Esophagus squamous epithelium (tissue), 5 donors: ENCODE results near the gene NPEPL1. TPM values are rescaled to one million over a fixed set of nuclear protein-coding genes. Genes with fewer than 3 reads are reported as not detected.

Experiments
- DNase-seq: peaks from one replicate; lab custom pipeline; 2025; lab: John Stamatoyannopoulos, UW
- H3K27ac ChIP-seq, 4 donors: fragments of 200-600 bp; sonication (generic); one replicate each; pipeline ENCODE4 v1.5.1; 2016 to 2019; ENCODE audit warnings: mild to moderate bottlenecking in 1 of 4
- H3K27me3 ChIP-seq, 4 donors: fragments of 200-600 bp; sonication (generic); 1 replicate in 3 of 4; 2 replicates in 1 of 4; pipeline versions ENCODE4 v1.5.1 to v1.6.0; 2017 to 2021; ENCODE audit warnings: antibody characterized with exemption in 1 of 4
- H3K36me3 ChIP-seq, 3 donors: fragments of 200-600 bp; sonication (generic); one replicate each; pipeline ENCODE4 v1.5.1; 2016 to 2019
- H3K4me1 ChIP-seq, 3 donors: fragments of 200-600 bp; sonication (generic); one replicate each; pipeline ENCODE4 v1.5.1; 2017 to 2019
- H3K4me3 ChIP-seq, 4 donors: fragments of 200-600 bp; sonication (generic); 1 replicate in 3 of 4; 2 replicates in 1 of 4; pipeline ENCODE4 v1.5.1; 2016 to 2019; ENCODE audit warnings: mild to moderate bottlenecking in 2 of 4, moderate library complexity in 1 of 4
- H3K9me3 ChIP-seq, 3 donors: fragments of 200-600 bp; sonication (generic); one replicate each; pipeline ENCODE4 v1.5.1; 2016 to 2019
- POLR2A ChIP-seq, 4 donors: fragments of 450-650 bp; IDR thresholded peaks; one replicate each; pipeline ENCODE4 v1.6.1; 2017; ENCODE audit warnings: antibody characterized with exemption in 4 of 4, mild to moderate bottlenecking in 4 of 4, moderate library complexity in 3 of 4
- WGBS, 2 donors: methylation state at CpG; one replicate each; pipeline ENCODE4 v1.1.5; 2018; 5-methylcytosine and 5-hydroxymethylcytosine counted together
- intact Hi-C: fragments of 100-400 bp; cut with DNase I; formaldehyde crosslinking; loops from one replicate; pipeline ENCODE4 v1.15.0; 2022
- total RNA-seq, 4 donors: library from RNA; depleted of rRNA; stranded (reverse); fragments of >200 nt; gene quantifications; one replicate each; pipeline ENCODE4 v1.1.0, GENCODE V29; 2016
- TF ChIP-seq, protein P1 (sequence below), 6 experiments: fragments of 450-650 bp in 4 of 6; fragments of 200-600 bp in 2 of 6; sonication (generic) in 2 of 6; IDR thresholded peaks; one replicate each; pipeline ENCODE4 v1.5.1; 2016 to 2019; ENCODE audit warnings: antibody characterized with exemption in 6 of 6, mild to moderate bottlenecking in 4 of 6, moderate library complexity in 4 of 6
- donor health status: DM: yes; HTN: yes; CAD: no.

The NPEPL1 gene
- total RNA-seq, 4 donors from 2014 or later = 16.7 to 36.0 (median 21.0) TPM

DNA sequence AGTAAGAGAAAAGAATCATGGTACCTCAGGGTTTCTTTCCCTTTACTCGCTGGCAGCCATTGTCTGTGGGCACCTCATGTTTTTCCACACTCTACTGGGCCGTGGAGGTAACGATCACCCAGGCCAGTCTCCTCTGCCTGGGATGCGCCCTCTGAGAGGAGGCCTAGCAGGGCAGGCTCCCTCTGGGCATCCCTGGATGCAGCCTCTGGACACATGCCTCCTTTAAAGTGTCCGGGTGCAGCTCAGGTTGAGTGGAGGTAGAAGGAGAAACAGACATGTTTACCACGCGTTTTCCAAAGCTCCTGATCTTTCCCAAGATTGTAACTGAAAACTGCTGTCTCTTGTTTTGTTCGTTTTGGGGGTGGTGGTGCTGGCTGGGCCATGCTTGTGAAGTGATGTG is 13.8 kb upstream of the NPEPL1 start:
- no peak for TF ChIP-seq POLR2A (IDR thresholded peaks at IDR 0.05)
- TF ChIP-seq, protein P1, sequence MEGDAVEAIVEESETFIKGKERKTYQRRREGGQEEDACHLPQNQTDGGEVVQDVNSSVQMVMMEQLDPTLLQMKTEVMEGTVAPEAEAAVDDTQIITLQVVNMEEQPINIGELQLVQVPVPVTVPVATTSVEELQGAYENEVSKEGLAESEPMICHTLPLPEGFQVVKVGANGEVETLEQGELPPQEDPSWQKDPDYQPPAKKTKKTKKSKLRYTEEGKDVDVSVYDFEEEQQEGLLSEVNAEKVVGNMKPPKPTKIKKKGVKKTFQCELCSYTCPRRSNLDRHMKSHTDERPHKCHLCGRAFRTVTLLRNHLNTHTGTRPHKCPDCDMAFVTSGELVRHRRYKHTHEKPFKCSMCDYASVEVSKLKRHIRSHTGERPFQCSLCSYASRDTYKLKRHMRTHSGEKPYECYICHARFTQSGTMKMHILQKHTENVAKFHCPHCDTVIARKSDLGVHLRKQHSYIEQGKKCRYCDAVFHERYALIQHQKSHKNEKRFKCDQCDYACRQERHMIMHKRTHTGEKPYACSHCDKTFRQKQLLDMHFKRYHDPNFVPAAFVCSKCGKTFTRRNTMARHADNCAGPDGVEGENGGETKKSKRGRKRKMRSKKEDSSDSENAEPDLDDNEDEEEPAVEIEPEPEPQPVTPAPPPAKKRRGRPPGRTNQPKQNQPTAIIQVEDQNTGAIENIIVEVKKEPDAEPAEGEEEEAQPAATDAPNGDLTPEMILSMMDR (IDR thresholded peaks at IDR 0.05) = no peak
- Histone ChIP-seq H3K4me1 (no peaks in the 10 kb centered on the region), H3K27me3 (no peaks in the 10 kb centered on the region), H3K27ac (no peak overlapping the region), H3K4me3 (no peak overlapping the region), H3K9me3 (no peaks in the 10 kb centered on the region), H3K36me3 (peaks cover 15 to 73% (median 21%) of the 10 kb centered on the region in 3 donors)
- no peak for DNase-seq
- 77 to 94% methylated on average over 6 to 7 of the region's 8 CpGs for WGBS, 2 donors
- intact Hi-C loops = no loop called here

DNA sequence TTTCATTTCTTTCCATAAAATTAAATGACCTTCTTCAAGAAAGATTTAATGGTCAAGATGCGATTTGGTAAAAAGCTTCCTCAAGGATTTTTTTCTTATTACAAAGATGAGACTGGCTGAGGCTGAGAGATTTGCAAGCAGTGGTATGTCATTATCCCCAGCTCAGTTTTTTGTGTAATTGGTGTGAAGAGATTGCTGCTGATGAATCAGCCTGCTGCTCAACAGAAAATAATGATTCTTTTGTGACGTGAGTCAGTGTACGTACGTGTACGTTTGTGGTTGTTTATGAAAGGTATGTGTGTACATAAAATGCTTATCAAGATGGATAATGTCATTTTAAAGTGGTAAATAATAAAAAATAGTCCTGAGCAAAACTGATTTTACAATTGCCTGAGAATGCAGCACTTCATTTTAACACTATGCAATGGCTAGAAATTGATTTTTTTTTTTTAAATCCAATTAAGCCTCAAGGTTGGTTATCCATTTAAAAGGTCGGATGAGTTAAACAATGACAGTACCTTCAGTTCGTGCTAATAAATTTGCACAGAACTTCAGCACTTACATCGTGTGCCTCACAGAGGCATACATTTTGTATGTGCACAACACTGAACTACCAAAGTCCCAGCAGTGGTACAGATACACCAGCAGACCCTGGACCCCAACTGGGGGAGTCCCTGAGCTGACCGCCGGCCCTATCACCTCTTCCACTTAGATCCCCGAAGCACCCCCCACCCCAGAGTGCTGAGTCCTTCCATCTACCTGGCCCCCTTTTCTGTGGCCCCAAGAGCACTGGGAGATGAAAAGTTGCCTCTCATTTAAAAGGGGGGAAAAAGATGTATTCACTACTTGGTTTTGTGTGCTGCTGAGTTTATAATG is 9.7 kb upstream of the NPEPL1 start:
- Histone ChIP-seq H3K4me1 (no peaks in the 10 kb centered on the region), H3K9me3 (no peaks in the 10 kb centered on the region), H3K4me3 (no peak overlapping the region), H3K27ac (no peak overlapping the region), H3K27me3 (no peaks in the 10 kb centered on the region), H3K36me3 (peaks cover 0 to 38% (median 4%) of the 10 kb centered on the region in 3 donors)
- intact Hi-C loops = no loop called here
- no peak for DNase-seq
- 79 to 80% methylated on average over 10 to 11 of the region's 11 CpGs for WGBS, 2 donors
- TF ChIP-seq POLR2A (IDR thresholded peaks at IDR 0.05) = no peak
- TF ChIP-seq, protein P1 (IDR thresholded peaks at IDR 0.05) = no peak

DNA sequence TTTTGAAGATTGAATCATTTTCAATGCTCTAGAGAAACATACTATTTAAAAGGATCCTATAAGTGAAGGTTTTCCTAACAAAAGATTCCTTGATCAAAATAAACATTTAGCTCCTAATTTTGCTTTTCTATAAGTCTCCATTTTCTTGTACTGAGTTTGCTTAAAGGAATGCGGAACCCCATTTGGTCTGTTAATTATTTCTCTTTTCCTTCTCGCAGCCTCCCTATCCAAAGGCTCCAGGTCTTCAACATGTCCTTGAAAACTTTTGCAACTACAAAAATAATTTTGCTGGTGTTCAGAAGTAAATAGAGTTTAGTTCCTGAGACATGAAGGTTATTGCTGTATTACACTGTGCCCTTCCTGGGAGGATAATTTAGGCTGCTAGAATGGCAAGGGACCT is 8.3 kb upstream of the NPEPL1 start:
- TF ChIP-seq, protein P1 (IDR thresholded peaks at IDR 0.05) = no peak
- TF ChIP-seq POLR2A (IDR thresholded peaks at IDR 0.05) = no peak
- no peak overlapping the region for H3K4me3 ChIP-seq
- H3K4me1 ChIP-seq = peaks cover 0 to 6% (median 0%) of the 10 kb centered on the region in 3 donors
- DNase-seq = no peak
- no peak overlapping the region for H3K27ac ChIP-seq
- intact Hi-C loops = no loop called here
- WGBS, 2 donors = 98 to 100% methylated on average over 2 of the region's 2 CpGs
- no peaks in the 10 kb centered on the region for H3K9me3 ChIP-seq
- peaks cover 0 to 24% (median 0%) of the 10 kb centered on the region in 3 donors for H3K36me3 ChIP-seq
- H3K27me3 ChIP-seq = no peaks in the 10 kb centered on the region

DNA sequence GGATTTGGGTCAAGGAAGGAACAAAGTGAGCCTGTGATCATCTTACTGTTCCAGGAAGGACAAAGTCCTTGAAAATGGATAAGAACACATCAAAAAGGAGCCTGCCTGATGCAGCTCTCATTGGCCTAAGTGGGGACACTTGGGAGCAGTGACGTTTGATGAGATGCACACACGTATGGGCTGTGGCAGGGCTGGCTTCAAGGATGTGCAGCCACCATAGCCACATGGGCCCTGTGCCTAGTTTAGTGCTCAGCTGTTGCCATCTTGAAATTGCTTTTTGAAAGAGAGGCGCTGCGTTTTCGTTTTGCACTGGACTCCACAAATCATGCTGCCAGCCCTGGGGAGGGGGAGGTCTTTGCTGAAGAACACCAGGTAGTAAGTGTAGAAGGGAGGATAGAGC is 6.6 kb upstream of the NPEPL1 start:
- no peak for DNase-seq
- intact Hi-C loops = no loop called here
- Histone ChIP-seq H3K4me1 (peaks cover 0 to 23% (median 7%) of the 10 kb centered on the region in 3 donors), H3K27me3 (no peaks in the 10 kb centered on the region), H3K36me3 (peaks cover 0 to 8% (median 0%) of the 10 kb centered on the region in 3 donors), H3K9me3 (no peaks in the 10 kb centered on the region), H3K27ac (no peak overlapping the region), H3K4me3 (no peak overlapping the region)
- TF ChIP-seq, protein P1 (IDR thresholded peaks at IDR 0.05) = no peak
- no peak for TF ChIP-seq POLR2A (IDR thresholded peaks at IDR 0.05)
- WGBS, 2 donors = 85 to 93% methylated on average over 2 to 5 of the region's 5 CpGs

DNA sequence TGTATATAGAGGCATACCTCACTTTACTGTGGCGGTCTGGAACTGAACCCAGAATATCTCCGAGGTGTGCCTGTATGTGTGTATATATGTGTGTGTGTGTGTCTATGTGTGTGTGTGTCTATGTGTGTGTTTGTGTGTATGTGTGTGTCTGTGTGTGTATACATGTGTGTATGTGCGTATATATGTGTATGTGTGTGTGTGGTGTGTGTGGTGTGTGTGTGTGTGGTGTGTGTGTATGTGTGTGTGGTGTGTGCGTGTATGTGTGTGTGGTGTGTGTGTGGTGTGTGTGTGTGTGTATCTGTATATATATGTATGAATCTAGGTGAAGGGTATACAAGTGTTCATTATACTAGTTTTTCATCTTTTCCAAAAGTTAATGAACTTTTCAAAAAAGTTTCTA is 4.2 kb upstream of the NPEPL1 start:
- Histone ChIP-seq H3K36me3 (peaks cover 0 to 6% (median 0%) of the 10 kb centered on the region in 3 donors), H3K27ac (no peak overlapping the region), H3K4me3 (no peak overlapping the region), H3K4me1 (peaks cover 9 to 41% (median 21%) of the 10 kb centered on the region in 3 donors), H3K27me3 (no peaks in the 10 kb centered on the region), H3K9me3 (no peaks in the 10 kb centered on the region)
- intact Hi-C loops = no loop called here
- WGBS, 2 donors = 86 to 91% methylated on average over 4 of the region's 4 CpGs
- TF ChIP-seq, protein P1 (IDR thresholded peaks at IDR 0.05) = no peak
- TF ChIP-seq POLR2A (IDR thresholded peaks at IDR 0.05) = no peak
- DNase-seq = no peak
